ENCODE measurements around the gene C1RL.

C1RL gene

GRCh38 chr12:7101047-7101693 is 7.8 kb downstream of the C1RL start:
- no peak for TF ChIP-seq POLR2A (IDR thresholded peaks at IDR 0.05; ENCODE audit: low read depth, low read length)
- no peak for DNase-seq (ENCODE audit: insufficient read length, low spot score)
- no peak for FAIRE-seq

GRCh38 chr12:7100239-7100638 is 8.8 kb downstream of the C1RL start:
- DNase-seq (ENCODE audit: insufficient read length, low spot score) = no peak
- no peak for FAIRE-seq
- TF ChIP-seq POLR2A (IDR thresholded peaks at IDR 0.05; ENCODE audit: low read depth, low read length) = no peak

- TF ChIP-seq POLR2A (IDR thresholded peaks at IDR 0.05; ENCODE audit: low read depth, low read length) = no peak
- FAIRE-seq (no peak), DNase-seq (ENCODE audit: insufficient read length, low spot score) (no peak)
Measured at GRCh38 chr12:7099290-7099996, 9.6 kb downstream of the C1RL start.

- no peak for DNase-seq (ENCODE audit: insufficient read length, low spot score)
- no peak for FAIRE-seq
- TF ChIP-seq POLR2A (IDR thresholded peaks at IDR 0.05; ENCODE audit: low read depth, low read length) = no peak
Measured at GRCh38 chr12:7096979-7097378, 12.0 kb downstream of the C1RL start.

- TF ChIP-seq POLR2A (IDR thresholded peaks at IDR 0.05; ENCODE audit: low read depth, low read length) = no peak
- DNase-seq (ENCODE audit: insufficient read length, low spot score) (no peak), FAIRE-seq (no peak)
Measured at GRCh38 chr12:7096006-7096932, 12.7 kb downstream of the C1RL start.

GRCh38 chr12:7093892-7094291 is 15.1 kb downstream of the C1RL start:
- DNase-seq (ENCODE audit: insufficient read length, low spot score) (no peak), FAIRE-seq (no peak)
- no peak for TF ChIP-seq POLR2A (IDR thresholded peaks at IDR 0.05; ENCODE audit: low read depth, low read length)

GRCh38 chr12:7093486-7093885 is 15.5 kb downstream of the C1RL start:
- TF ChIP-seq POLR2A (IDR thresholded peaks at IDR 0.05; ENCODE audit: low read depth, low read length) = no peak
- FAIRE-seq = no peak
- DNase-seq (ENCODE audit: insufficient read length, low spot score) = no peak

- FAIRE-seq (no peak), DNase-seq (ENCODE audit: insufficient read length, low spot score) (no peak)
- TF ChIP-seq POLR2A (IDR thresholded peaks at IDR 0.05; ENCODE audit: low read depth, low read length) = no peak
Measured at GRCh38 chr12:7092986-7093460, 16.0 kb downstream of the C1RL start.

GRCh38 chr12:7092229-7092985 is 16.6 kb downstream of the C1RL start, which contains the start of gene C1R:
Gene C1R (minus strand): TSS chr12:7092445. CDS start chr12:7092388, 57 bp downstream.
- peak; percentile 39 for DNase-seq (ENCODE audit: insufficient read length, low spot score)
- no peak for TF ChIP-seq POLR2A (IDR thresholded peaks at IDR 0.05; ENCODE audit: low read depth, low read length)
- no peak for FAIRE-seq

- no peak for DNase-seq (ENCODE audit: insufficient read length, low spot score)
- TF ChIP-seq POLR2A (IDR thresholded peaks at IDR 0.05; ENCODE audit: low read depth, low read length) = no peak
- FAIRE-seq = no peak
Measured at GRCh38 chr12:7091660-7092228, 17.3 kb downstream of the C1RL start.

- FAIRE-seq (no peak), DNase-seq (ENCODE audit: insufficient read length, low spot score) (no peak)
- no peak for TF ChIP-seq POLR2A (IDR thresholded peaks at IDR 0.05; ENCODE audit: low read depth, low read length)
Measured at GRCh38 chr12:7091171-7091570, 17.8 kb downstream of the C1RL start.

- TF ChIP-seq POLR2A (IDR thresholded peaks at IDR 0.05; ENCODE audit: low read depth, low read length) = no peak
- FAIRE-seq = no peak
Measured at GRCh38 chr12:7090222-7090998, 18.6 kb downstream of the C1RL start.

More at GRCh38 chr12:7090222-7090998, 18.6 kb downstream of the C1RL start:
- DNase-seq (ENCODE audit: insufficient read length, low spot score) = peak; percentile 35

Measured in H54 (cell line).